GM23338 (cell line): Measurements from ENCODE around the gene PDYN. TPM values are rescaled to one million over a fixed set of nuclear protein-coding genes. Genes with fewer than 3 reads are reported as not detected.

Source experiments
- ATAC-seq: fragments of 200-7000 bp; cut with Tn5 transposase; 3 replicates; pipeline ENCODE4 v1.9.1; 2020
- DNase-seq: peaks from one replicate; pipeline ENCODE4 v3.0.0-alpha.2; 2015; ENCODE audit warnings: low spot score
- H2AFZ ChIP-seq: fragments of 200-600 bp; sonication (generic); 2 replicates; pipeline ENCODE4 v1.8.0; 2016; ENCODE audit warnings: antibody characterized with exemption, mild to moderate bottlenecking, moderate library complexity
- H3F3A ChIP-seq: fragments of 200-600 bp; sonication (generic); replicated peaks from 2 replicates; pipeline ENCODE4 v1.8.0; 2017; ENCODE audit warnings: antibody characterized with exemption, mixed run types, low read depth
- H3K27ac ChIP-seq: fragments of 200-600 bp; sonication (generic); 2 replicates; pipeline ENCODE4 v1.6.1; 2016; ENCODE audit warnings: low read depth
- H3K27me3 ChIP-seq: fragments of 200-600 bp; sonication (generic); 2 replicates; pipeline ENCODE4 v1.8.0; 2016; ENCODE audit warnings: mild to moderate bottlenecking, mixed run types, moderate library complexity; ENCODE audit not compliant: insufficient read depth
- H3K36me3 ChIP-seq: fragments of 200-600 bp; sonication (generic); 2 replicates; pipeline ENCODE4 v1.8.0; 2016; ENCODE audit warnings: mild to moderate bottlenecking; ENCODE audit not compliant: insufficient read depth
- H3K4me1 ChIP-seq: fragments of 200-600 bp; sonication (generic); 2 replicates; pipeline ENCODE4 v1.8.0; 2016; ENCODE audit warnings: mild to moderate bottlenecking, moderate library complexity; ENCODE audit not compliant: insufficient read depth
- H3K4me2 ChIP-seq: fragments of 200-600 bp; sonication (generic); 2 replicates; pipeline ENCODE4 v1.7.1; 2017; ENCODE audit warnings: mixed run types
- H3K4me3 ChIP-seq: fragments of 200-600 bp; sonication (generic); 2 replicates; pipeline ENCODE4 v1.6.1; 2016; ENCODE audit warnings: mixed run types
- H3K79me2 ChIP-seq: fragments of 200-600 bp; sonication (generic); replicated peaks from 2 replicates; pipeline ENCODE4 v1.8.0; 2017; ENCODE audit warnings: mild to moderate bottlenecking; ENCODE audit not compliant: insufficient read depth
- H3K9me2 ChIP-seq: fragments of 200-600 bp; sonication (generic); 2 replicates; pipeline ENCODE4 v1.8.0; 2017; ENCODE audit not compliant: insufficient read depth
- H4K20me1 ChIP-seq: fragments of 200-600 bp; sonication (generic); replicated peaks from 2 replicates; pipeline ENCODE4 v1.8.0; 2017; ENCODE audit warnings: mild to moderate bottlenecking; ENCODE audit not compliant: insufficient read depth
- H3K27ac Mint-ChIP-seq: 2 replicates; pipeline ENCODE4 v1.8.0; 2020; ENCODE audit warnings: inconsistent platforms, mild to moderate bottlenecking, moderate library complexity, mixed read lengths
- H3K27me3 Mint-ChIP-seq: 3 replicates; pipeline ENCODE4 v1.8.0; 2022; ENCODE audit warnings: low read depth, mild to moderate bottlenecking, moderate library complexity, mixed read lengths, inconsistent platforms; ENCODE audit not compliant: insufficient read depth, poor library complexity
- H3K36me3 Mint-ChIP-seq: 3 replicates; pipeline ENCODE4 v1.8.0; 2021; ENCODE audit warnings: low read depth, mild to moderate bottlenecking, inconsistent platforms, moderate library complexity, mixed read lengths
- H3K4me1 Mint-ChIP-seq: 3 replicates; pipeline ENCODE4 v1.8.0; 2020; ENCODE audit warnings: mild to moderate bottlenecking, inconsistent platforms, mixed read lengths
- H3K4me3 Mint-ChIP-seq: 3 replicates; pipeline ENCODE4 v1.8.0; 2021; ENCODE audit warnings: moderate library complexity, mild to moderate bottlenecking, inconsistent platforms, mixed read lengths
- H3K9me3 Mint-ChIP-seq: 3 replicates; pipeline ENCODE4 v1.8.0; 2020; ENCODE audit warnings: moderate library complexity, mild to moderate bottlenecking, inconsistent platforms, mixed read lengths
- CREB1 ChIP-seq: fragments of 250-450 bp; sonication (Bioruptor Pico); IDR thresholded peaks from 2 replicates; pipeline ENCODE4 v1.5.0; 2020; ENCODE audit warnings: low read depth, mild to moderate bottlenecking, moderate library complexity
- EZH2 ChIP-seq: fragments of 200-600 bp; sonication (generic); IDR thresholded peaks from one replicate; pipeline ENCODE4 v1.8.0; 2017; ENCODE audit warnings: antibody characterized with exemption, mild to moderate bottlenecking, low read depth; ENCODE audit not compliant: unreplicated experiment
- EZH2phosphoT487 ChIP-seq: fragments of 200-600 bp; sonication (generic); IDR thresholded peaks from one replicate; pipeline ENCODE4 v1.8.1; 2018; ENCODE audit warnings: antibody characterized with exemption; ENCODE audit not compliant: unreplicated experiment
- JUNB ChIP-seq: IDR thresholded peaks from one replicate; pipeline ENCODE4 v1.6.1; 2016; ENCODE audit warnings: antibody characterized with exemption; ENCODE audit not compliant: unreplicated experiment
- NANOG ChIP-seq: IDR thresholded peaks from 2 replicates; pipeline ENCODE4 v1.6.1; 2016; ENCODE audit warnings: antibody characterized with exemption, borderline replicate concordance
- POLR2AphosphoS5 ChIP-seq: IDR thresholded peaks from 2 replicates; pipeline ENCODE4 v1.6.1; 2016; ENCODE audit warnings: antibody characterized with exemption, low read depth
- STAT1 ChIP-seq: IDR thresholded peaks from one replicate; pipeline ENCODE4 v1.6.1; 2016; ENCODE audit warnings: antibody characterized with exemption; ENCODE audit not compliant: unreplicated experiment
- ZNF114 ChIP-seq: fragments of 250-450 bp; sonication (Bioruptor Pico); IDR thresholded peaks from 2 replicates; pipeline ENCODE4 v1.5.0; 2020; ENCODE audit warnings: mild to moderate bottlenecking, moderate library complexity
- ZNF331 ChIP-seq: fragments of 250-450 bp; sonication (Bioruptor Pico); IDR thresholded peaks from 2 replicates; pipeline ENCODE4 v1.5.0; 2020; ENCODE audit warnings: low read depth, mild to moderate bottlenecking, moderate library complexity
- polyA plus RNA-seq: library from polyadenylated mRNA; unstranded; fragments of >200 nt; fragmentation: Nextera tagmentation; extraction: Ambion mirVana; gene quantifications from 2 replicates; pipeline ENCODE4 v1.2.1, GENCODE V29; 2016
- total RNA-seq: library from RNA; depleted of rRNA; stranded (reverse); fragments of >200 nt; shearing (Covaris generic); gene quantifications from 2 replicates; pipeline ENCODE4 v1.2.3, GENCODE V29; 2014
- TF ChIP-seq, protein P1 (sequence below): IDR thresholded peaks from one replicate; pipeline ENCODE4 v1.6.1; 2018; ENCODE audit warnings: antibody characterized with exemption; ENCODE audit not compliant: unreplicated experiment
- TF ChIP-seq, protein P2 (sequence below), 2 experiments: fragments of 200-600 bp in 1 of 2; sonication (generic) in 1 of 2; conservative IDR thresholded peaks; 2 replicates each; pipeline versions ENCODE4 v1.5.1 to v1.6.1; 2016 to 2017; ENCODE audit warnings: antibody characterized with exemption in 2 of 2, low read depth in 2 of 2, mild to moderate bottlenecking in 2 of 2, moderate library complexity in 1 of 2
- TF ChIP-seq, protein P3 (sequence below): fragments of 250-450 bp; sonication (Bioruptor Pico); IDR thresholded peaks from 2 replicates; pipeline ENCODE4 v1.5.0; 2020; ENCODE audit warnings: mild to moderate bottlenecking, moderate library complexity
- TF ChIP-seq, protein P4 (sequence below): IDR thresholded peaks from 2 replicates; pipeline ENCODE4 v1.6.1; 2016; ENCODE audit warnings: antibody characterized with exemption

The PDYN gene
- total and polyA plus RNA-seq, 2 experiments from 2014 or later: 0.21 to 0.24 TPM

- Histone ChIP-seq H3K36me3 (no peaks in the 10 kb centered on the region), H3K9me2 (no peaks in the 10 kb centered on the region), H3K4me1 (peaks cover 15% of the 10 kb centered on the region), H3K4me2 (no peak overlapping the region), H3F3A (no peaks in the 10 kb centered on the region), H3K79me2 (no peaks in the 10 kb centered on the region), H3K4me3 (no peak overlapping the region), H3K27ac (no peak overlapping the region), H4K20me1 (no peaks in the 10 kb centered on the region), H3K27me3 (no peaks in the 10 kb centered on the region), H2AFZ (no peak overlapping the region)
- no peak overlapping the region for H3K27ac Mint-ChIP-seq
- TF ChIP-seq, protein P1, sequence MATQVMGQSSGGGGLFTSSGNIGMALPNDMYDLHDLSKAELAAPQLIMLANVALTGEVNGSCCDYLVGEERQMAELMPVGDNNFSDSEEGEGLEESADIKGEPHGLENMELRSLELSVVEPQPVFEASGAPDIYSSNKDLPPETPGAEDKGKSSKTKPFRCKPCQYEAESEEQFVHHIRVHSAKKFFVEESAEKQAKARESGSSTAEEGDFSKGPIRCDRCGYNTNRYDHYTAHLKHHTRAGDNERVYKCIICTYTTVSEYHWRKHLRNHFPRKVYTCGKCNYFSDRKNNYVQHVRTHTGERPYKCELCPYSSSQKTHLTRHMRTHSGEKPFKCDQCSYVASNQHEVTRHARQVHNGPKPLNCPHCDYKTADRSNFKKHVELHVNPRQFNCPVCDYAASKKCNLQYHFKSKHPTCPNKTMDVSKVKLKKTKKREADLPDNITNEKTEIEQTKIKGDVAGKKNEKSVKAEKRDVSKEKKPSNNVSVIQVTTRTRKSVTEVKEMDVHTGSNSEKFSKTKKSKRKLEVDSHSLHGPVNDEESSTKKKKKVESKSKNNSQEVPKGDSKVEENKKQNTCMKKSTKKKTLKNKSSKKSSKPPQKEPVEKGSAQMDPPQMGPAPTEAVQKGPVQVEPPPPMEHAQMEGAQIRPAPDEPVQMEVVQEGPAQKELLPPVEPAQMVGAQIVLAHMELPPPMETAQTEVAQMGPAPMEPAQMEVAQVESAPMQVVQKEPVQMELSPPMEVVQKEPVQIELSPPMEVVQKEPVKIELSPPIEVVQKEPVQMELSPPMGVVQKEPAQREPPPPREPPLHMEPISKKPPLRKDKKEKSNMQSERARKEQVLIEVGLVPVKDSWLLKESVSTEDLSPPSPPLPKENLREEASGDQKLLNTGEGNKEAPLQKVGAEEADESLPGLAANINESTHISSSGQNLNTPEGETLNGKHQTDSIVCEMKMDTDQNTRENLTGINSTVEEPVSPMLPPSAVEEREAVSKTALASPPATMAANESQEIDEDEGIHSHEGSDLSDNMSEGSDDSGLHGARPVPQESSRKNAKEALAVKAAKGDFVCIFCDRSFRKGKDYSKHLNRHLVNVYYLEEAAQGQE: no peak
- TF ChIP-seq STAT1 (no peak), JUNB (no peak), ZNF331 (CRISPR knock-in tag) (no peak), ZNF114 (CRISPR knock-in tag) (no peak), CREB1 (CRISPR knock-in tag) (no peak), NANOG (no peak), EZH2phosphoT487 (no peak), POLR2AphosphoS5 (no peak), EZH2 (no peak)
- TF ChIP-seq, protein P2, sequence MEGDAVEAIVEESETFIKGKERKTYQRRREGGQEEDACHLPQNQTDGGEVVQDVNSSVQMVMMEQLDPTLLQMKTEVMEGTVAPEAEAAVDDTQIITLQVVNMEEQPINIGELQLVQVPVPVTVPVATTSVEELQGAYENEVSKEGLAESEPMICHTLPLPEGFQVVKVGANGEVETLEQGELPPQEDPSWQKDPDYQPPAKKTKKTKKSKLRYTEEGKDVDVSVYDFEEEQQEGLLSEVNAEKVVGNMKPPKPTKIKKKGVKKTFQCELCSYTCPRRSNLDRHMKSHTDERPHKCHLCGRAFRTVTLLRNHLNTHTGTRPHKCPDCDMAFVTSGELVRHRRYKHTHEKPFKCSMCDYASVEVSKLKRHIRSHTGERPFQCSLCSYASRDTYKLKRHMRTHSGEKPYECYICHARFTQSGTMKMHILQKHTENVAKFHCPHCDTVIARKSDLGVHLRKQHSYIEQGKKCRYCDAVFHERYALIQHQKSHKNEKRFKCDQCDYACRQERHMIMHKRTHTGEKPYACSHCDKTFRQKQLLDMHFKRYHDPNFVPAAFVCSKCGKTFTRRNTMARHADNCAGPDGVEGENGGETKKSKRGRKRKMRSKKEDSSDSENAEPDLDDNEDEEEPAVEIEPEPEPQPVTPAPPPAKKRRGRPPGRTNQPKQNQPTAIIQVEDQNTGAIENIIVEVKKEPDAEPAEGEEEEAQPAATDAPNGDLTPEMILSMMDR (conservative IDR thresholded peaks at IDR 0.05; ENCODE audit: low read depth in 2 of 2): no peak
- TF ChIP-seq, protein P3, sequence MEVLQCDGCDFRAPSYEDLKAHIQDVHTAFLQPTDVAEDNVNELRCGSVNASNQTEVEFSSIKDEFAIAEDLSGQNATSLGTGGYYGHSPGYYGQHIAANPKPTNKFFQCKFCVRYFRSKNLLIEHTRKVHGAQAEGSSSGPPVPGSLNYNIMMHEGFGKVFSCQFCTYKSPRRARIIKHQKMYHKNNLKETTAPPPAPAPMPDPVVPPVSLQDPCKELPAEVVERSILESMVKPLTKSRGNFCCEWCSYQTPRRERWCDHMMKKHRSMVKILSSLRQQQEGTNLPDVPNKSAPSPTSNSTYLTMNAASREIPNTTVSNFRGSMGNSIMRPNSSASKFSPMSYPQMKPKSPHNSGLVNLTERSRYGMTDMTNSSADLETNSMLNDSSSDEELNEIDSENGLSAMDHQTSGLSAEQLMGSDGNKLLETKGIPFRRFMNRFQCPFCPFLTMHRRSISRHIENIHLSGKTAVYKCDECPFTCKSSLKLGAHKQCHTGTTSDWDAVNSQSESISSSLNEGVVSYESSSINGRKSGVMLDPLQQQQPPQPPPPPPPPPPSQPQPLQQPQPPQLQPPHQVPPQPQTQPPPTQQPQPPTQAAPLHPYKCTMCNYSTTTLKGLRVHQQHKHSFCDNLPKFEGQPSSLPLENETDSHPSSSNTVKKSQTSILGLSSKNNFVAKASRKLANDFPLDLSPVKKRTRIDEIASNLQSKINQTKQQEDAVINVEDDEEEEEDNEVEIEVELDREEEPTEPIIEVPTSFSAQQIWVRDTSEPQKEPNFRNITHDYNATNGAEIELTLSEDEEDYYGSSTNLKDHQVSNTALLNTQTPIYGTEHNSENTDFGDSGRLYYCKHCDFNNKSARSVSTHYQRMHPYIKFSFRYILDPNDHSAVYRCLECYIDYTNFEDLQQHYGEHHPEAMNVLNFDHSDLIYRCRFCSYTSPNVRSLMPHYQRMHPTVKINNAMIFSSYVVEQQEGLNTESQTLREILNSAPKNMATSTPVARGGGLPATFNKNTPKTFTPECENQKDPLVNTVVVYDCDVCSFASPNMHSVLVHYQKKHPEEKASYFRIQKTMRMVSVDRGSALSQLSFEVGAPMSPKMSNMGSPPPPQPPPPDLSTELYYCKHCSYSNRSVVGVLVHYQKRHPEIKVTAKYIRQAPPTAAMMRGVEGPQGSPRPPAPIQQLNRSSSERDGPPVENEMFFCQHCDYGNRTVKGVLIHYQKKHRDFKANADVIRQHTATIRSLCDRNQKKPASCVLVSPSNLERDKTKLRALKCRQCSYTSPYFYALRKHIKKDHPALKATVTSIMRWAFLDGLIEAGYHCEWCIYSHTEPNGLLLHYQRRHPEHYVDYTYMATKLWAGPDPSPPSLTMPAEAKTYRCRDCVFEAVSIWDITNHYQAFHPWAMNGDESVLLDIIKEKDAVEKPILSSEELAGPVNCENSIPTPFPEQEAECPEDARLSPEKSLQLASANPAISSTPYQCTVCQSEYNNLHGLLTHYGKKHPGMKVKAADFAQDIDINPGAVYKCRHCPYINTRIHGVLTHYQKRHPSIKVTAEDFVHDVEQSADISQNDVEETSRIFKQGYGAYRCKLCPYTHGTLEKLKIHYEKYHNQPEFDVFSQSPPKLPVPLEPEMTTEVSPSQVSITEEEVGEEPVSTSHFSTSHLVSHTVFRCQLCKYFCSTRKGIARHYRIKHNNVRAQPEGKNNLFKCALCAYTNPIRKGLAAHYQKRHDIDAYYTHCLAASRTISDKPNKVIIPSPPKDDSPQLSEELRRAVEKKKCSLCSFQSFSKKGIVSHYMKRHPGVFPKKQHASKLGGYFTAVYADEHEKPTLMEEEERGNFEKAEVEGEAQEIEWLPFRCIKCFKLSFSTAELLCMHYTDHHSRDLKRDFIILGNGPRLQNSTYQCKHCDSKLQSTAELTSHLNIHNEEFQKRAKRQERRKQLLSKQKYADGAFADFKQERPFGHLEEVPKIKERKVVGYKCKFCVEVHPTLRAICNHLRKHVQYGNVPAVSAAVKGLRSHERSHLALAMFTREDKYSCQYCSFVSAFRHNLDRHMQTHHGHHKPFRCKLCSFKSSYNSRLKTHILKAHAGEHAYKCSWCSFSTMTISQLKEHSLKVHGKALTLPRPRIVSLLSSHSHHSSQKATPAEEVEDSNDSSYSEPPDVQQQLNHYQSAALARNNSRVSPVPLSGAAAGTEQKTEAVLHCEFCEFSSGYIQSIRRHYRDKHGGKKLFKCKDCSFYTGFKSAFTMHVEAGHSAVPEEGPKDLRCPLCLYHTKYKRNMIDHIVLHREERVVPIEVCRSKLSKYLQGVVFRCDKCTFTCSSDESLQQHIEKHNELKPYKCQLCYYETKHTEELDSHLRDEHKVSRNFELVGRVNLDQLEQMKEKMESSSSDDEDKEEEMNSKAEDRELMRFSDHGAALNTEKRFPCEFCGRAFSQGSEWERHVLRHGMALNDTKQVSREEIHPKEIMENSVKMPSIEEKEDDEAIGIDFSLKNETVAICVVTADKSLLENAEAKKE: no peak
- TF ChIP-seq, protein P4, sequence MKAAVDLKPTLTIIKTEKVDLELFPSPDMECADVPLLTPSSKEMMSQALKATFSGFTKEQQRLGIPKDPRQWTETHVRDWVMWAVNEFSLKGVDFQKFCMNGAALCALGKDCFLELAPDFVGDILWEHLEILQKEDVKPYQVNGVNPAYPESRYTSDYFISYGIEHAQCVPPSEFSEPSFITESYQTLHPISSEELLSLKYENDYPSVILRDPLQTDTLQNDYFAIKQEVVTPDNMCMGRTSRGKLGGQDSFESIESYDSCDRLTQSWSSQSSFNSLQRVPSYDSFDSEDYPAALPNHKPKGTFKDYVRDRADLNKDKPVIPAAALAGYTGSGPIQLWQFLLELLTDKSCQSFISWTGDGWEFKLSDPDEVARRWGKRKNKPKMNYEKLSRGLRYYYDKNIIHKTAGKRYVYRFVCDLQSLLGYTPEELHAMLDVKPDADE: no peak
- no peaks in the 10 kb centered on the region for H3K9me3 Mint-ChIP-seq
- no peak for DNase-seq
- H3K4me1 Mint-ChIP-seq: peaks cover 19% of the 10 kb centered on the region
- no peaks in the 10 kb centered on the region for H3K36me3 Mint-ChIP-seq
- peaks cover 8% of the 10 kb centered on the region for H3K27me3 Mint-ChIP-seq
- no peak overlapping the region for H3K4me3 Mint-ChIP-seq
- ATAC-seq: no peak
Observed at GRCh38 chr20:1931830-1932229, 62.0 kb downstream of the PDYN start.
